Endothelial cell of umbilical vein (primary cell): Measurements from ENCODE around the gene POU2AF3.

Experiments used
- EZH2 ChIP-seq: IDR thresholded peaks from 2 replicates; pipeline ENCODE4 v1.6.1; 2012; ENCODE audit warnings: borderline replicate concordance, low read depth, mild to moderate bottlenecking, moderate library complexity, low read length, inconsistent platforms; ENCODE audit not compliant: severe bottlenecking
- GATA2 ChIP-seq: IDR thresholded peaks from 2 replicates; pipeline ENCODE4 v1.7.0; 2011; ENCODE audit warnings: low read depth, mild to moderate bottlenecking, moderate library complexity, mixed read lengths, low read length; ENCODE audit not compliant: insufficient read length, insufficient read depth

- no peak for TF ChIP-seq GATA2
- TF ChIP-seq EZH2: no peak
Measured at GRCh38 chr11:111355101-111355500, 56.8 kb downstream of the POU2AF3 start.
